ENCODE measurements around the gene SSU72.

- TF ChIP-seq CTCF (IDR thresholded peaks at IDR 0.05) = no peak
- TF ChIP-seq POLR2A (IDR thresholded peaks at IDR 0.05) = no peak
Measured at GRCh38 chr1:1582585-1583346, 8.1 kb upstream of the SSU72 start.
